GM19238 (cell line): ENCODE results near the gene CFAP97.
"Not testable (repeated sequence)": the region's sequence is repeated elsewhere in the genome, so short reads cannot be mapped to it uniquely, and the experiment has no call there.

Experiments
- DNase-seq: peaks from one replicate; pipeline ENCODE4 v3.0.0; 2011; ENCODE audit warnings: low spot score; ENCODE audit not compliant: insufficient read length

The CFAP97 gene

GRCh38 chr4:185203486-185204237, at the start of gene CFAP97:
Gene CFAP97, minus strand, starts transcription at chr4:185204000. Its CDS starts 12,804 bp downstream, at chr4:185191196.
- DNase-seq, result peak; percentile 73

GRCh38 chr4:185249105-185249504, 45.3 kb upstream of the CFAP97 start:
- no peak for DNase-seq

- no peak for DNase-seq
Observed at GRCh38 chr4:185248393-185249039, 44.7 kb upstream of the CFAP97 start.

GRCh38 chr4:185247151-185247550, 43.4 kb upstream of the CFAP97 start:
- no peak for DNase-seq

- DNase-seq, result no peak
Observed at GRCh38 chr4:185246453-185246852, 42.7 kb upstream of the CFAP97 start.

- DNase-seq, result no peak
Observed at GRCh38 chr4:185244763-185245162, 41.0 kb upstream of the CFAP97 start.

GRCh38 chr4:185243879-185244278, 40.1 kb upstream of the CFAP97 start:
- DNase-seq, result no peak

- DNase-seq, result no peak
Observed at GRCh38 chr4:185242749-185243533, 39.1 kb upstream of the CFAP97 start.

- DNase-seq, result not testable (repeated sequence)
Observed at GRCh38 chr4:185240486-185240885, 36.7 kb upstream of the CFAP97 start.

- DNase-seq, result no peak
Observed at GRCh38 chr4:185238750-185239149, 35.0 kb upstream of the CFAP97 start.

GRCh38 chr4:185238215-185238681, 34.4 kb upstream of the CFAP97 start:
- DNase-seq, result no peak

GRCh38 chr4:185237175-185237574, 33.4 kb upstream of the CFAP97 start:
- DNase-seq, result no peak

GRCh38 chr4:185235843-185236503, 32.2 kb upstream of the CFAP97 start:
- no peak for DNase-seq

GRCh38 chr4:185235119-185235842, 31.5 kb upstream of the CFAP97 start:
- DNase-seq, result no peak

GRCh38 chr4:185232370-185232769, 28.6 kb upstream of the CFAP97 start:
- no peak for DNase-seq

GRCh38 chr4:185229021-185229818, 25.4 kb upstream of the CFAP97 start:
- no peak for DNase-seq

- no peak for DNase-seq
Observed at GRCh38 chr4:185227713-185228278, 24.0 kb upstream of the CFAP97 start.

- no peak for DNase-seq
Observed at GRCh38 chr4:185227131-185227551, 23.3 kb upstream of the CFAP97 start.

- no peak for DNase-seq
Observed at GRCh38 chr4:185225940-185226339, 22.1 kb upstream of the CFAP97 start.

GRCh38 chr4:185224597-185224996, 20.8 kb upstream of the CFAP97 start:
- no peak for DNase-seq
